ENCODE measurements around the gene IL6. TPM values are rescaled to one million over a fixed set of nuclear protein-coding genes. Genes with fewer than 3 reads are reported as not detected.

The IL6 gene
- total RNA-seq, 1 experiment from 2014 or later: 0.52 TPM

GRCh38 chr7:22722536-22723180, 4.3 kb upstream of the IL6 start:
- H3K9me3 Mint-ChIP-seq: no peaks in the 10 kb centered on the region
- H3K36me3 Mint-ChIP-seq: no peaks in the 10 kb centered on the region
- TF ChIP-seq ZNF281 (CRISPR knock-in tag; IDR thresholded peaks at IDR 0.05) (no peak), RORB (CRISPR knock-in tag; IDR thresholded peaks at IDR 0.05) (no peak), ELF4 (CRISPR knock-in tag; IDR thresholded peaks at IDR 0.05; ENCODE audit: low read depth) (no peak), FOXK1 (CRISPR knock-in tag; IDR thresholded peaks at IDR 0.05) (no peak), SP1 (CRISPR knock-in tag; conservative IDR thresholded peaks at IDR 0.05) (no peak), ZNF396 (CRISPR knock-in tag; IDR thresholded peaks at IDR 0.05; ENCODE audit: borderline replicate concordance) (no peak), GABPB1 (CRISPR knock-in tag; IDR thresholded peaks at IDR 0.05) (no peak), FOXP1 (CRISPR knock-in tag; IDR thresholded peaks at IDR 0.05; ENCODE audit: borderline replicate concordance) (no peak), NR3C1 (CRISPR knock-in tag; conservative IDR thresholded peaks at IDR 0.05; ENCODE audit: low read depth) (no peak), ZNF416 (CRISPR knock-in tag; IDR thresholded peaks at IDR 0.05) (no peak), SMAD3 (CRISPR knock-in tag; IDR thresholded peaks at IDR 0.05; ENCODE audit: borderline replicate concordance) (no peak), KAT7 (CRISPR knock-in tag; IDR thresholded peaks at IDR 0.05; ENCODE audit: borderline replicate concordance) (no peak)
- TF ChIP-seq, protein P1, sequence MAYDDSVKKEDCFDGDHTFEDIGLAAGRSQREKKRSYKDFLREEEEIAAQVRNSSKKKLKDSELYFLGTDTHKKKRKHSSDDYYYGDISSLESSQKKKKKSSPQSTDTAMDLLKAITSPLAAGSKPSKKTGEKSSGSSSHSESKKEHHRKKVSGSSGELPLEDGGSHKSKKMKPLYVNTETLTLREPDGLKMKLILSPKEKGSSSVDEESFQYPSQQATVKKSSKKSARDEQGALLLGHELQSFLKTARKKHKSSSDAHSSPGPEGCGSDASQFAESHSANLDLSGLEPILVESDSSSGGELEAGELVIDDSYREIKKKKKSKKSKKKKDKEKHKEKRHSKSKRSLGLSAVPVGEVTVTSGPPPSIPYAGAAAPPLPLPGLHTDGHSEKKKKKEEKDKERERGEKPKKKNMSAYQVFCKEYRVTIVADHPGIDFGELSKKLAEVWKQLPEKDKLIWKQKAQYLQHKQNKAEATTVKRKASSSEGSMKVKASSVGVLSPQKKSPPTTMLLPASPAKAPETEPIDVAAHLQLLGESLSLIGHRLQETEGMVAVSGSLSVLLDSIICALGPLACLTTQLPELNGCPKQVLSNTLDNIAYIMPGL (CRISPR knock-in tag; IDR thresholded peaks at IDR 0.05): no peak
- TF ChIP-seq, protein P2, sequence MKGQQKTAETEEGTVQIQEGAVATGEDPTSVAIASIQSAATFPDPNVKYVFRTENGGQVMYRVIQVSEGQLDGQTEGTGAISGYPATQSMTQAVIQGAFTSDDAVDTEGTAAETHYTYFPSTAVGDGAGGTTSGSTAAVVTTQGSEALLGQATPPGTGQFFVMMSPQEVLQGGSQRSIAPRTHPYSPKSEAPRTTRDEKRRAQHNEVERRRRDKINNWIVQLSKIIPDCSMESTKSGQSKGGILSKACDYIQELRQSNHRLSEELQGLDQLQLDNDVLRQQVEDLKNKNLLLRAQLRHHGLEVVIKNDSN (CRISPR knock-in tag; IDR thresholded peaks at IDR 0.05): no peak
- TF ChIP-seq, protein P3, sequence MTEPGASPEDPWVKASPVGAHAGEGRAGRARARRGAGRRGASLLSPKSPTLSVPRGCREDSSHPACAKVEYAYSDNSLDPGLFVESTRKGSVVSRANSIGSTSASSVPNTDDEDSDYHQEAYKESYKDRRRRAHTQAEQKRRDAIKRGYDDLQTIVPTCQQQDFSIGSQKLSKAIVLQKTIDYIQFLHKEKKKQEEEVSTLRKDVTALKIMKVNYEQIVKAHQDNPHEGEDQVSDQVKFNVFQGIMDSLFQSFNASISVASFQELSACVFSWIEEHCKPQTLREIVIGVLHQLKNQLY (CRISPR knock-in tag; IDR thresholded peaks at IDR 0.05): no peak
- peaks cover 55% of the 10 kb centered on the region for H3K4me1 Mint-ChIP-seq
- POLR2A ChIA-PET: no interaction called here
- DNase-seq (ENCODE audit: low spot score): no peak
- no peak overlapping the region for H3K4me3 Mint-ChIP-seq
- H3K27me3 Mint-ChIP-seq (ENCODE audit: low read depth): peaks cover 4% of the 10 kb centered on the region
- no peak for ATAC-seq
- H3K27ac Mint-ChIP-seq: no peak overlapping the region
- CTCF ChIA-PET: interaction anchor here (1.1 to 6.7 kb wide), 4 partner anchors 54 to 161 kb away, joined by 3 to 197 read pairs (median 17); no protein-coding TSS in a partner anchor

DNA sequence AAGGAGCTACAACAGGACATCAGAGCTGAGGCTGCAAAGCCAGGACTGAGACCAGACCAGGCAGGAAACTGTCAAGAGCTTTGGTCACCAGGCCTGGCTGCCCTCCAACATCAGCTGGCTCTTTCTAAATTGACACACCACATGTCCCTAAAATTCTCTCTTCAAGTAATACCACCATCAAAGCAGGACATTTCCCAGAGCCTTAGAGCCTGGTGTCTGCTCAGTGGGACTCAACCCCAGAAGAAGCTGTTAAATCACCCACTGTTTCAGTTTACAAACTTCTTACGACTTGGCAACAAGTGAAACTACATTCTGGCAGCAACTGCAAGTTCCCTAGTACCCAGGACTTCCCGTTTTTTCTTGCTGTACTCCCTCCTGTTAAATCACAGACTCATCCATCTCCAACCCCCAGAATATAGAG, 3.8 kb upstream of the IL6 start:
- POLR2A ChIA-PET: no interaction called here
- Mint-ChIP-seq H3K27ac (no peak overlapping the region), H3K36me3 (no peaks in the 10 kb centered on the region), H3K9me3 (no peaks in the 10 kb centered on the region), H3K27me3 (ENCODE audit: low read depth) (peaks cover 4% of the 10 kb centered on the region), H3K4me3 (no peak overlapping the region), H3K4me1 (peaks cover 55% of the 10 kb centered on the region)
- TF ChIP-seq CREM (CRISPR knock-in tag; IDR thresholded peaks at IDR 0.05): no peak
- no peak for TF ChIP-seq EMX1 (CRISPR knock-in tag; IDR thresholded peaks at IDR 0.05)
- TF ChIP-seq MXD4 (CRISPR knock-in tag; IDR thresholded peaks at IDR 0.05; ENCODE audit: borderline replicate concordance): no peak
- TF ChIP-seq FOXP1 (CRISPR knock-in tag; IDR thresholded peaks at IDR 0.05; ENCODE audit: borderline replicate concordance): no peak
- TF ChIP-seq, protein P4, sequence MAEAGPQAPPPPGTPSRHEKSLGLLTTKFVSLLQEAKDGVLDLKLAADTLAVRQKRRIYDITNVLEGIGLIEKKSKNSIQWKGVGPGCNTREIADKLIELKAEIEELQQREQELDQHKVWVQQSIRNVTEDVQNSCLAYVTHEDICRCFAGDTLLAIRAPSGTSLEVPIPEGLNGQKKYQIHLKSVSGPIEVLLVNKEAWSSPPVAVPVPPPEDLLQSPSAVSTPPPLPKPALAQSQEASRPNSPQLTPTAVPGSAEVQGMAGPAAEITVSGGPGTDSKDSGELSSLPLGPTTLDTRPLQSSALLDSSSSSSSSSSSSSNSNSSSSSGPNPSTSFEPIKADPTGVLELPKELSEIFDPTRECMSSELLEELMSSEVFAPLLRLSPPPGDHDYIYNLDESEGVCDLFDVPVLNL (CRISPR knock-in tag; IDR thresholded peaks at IDR 0.05; ENCODE audit: borderline replicate concordance, low read depth): no peak
- TF ChIP-seq MYBL2 (CRISPR knock-in tag; IDR thresholded peaks at IDR 0.05): no peak
- TF ChIP-seq ZNF423 (CRISPR knock-in tag; IDR thresholded peaks at IDR 0.05): no peak
- TF ChIP-seq TCF7 (CRISPR knock-in tag; IDR thresholded peaks at IDR 0.05; ENCODE audit: low read depth): no peak
- no peak for TF ChIP-seq ZNF138 (CRISPR knock-in tag; conservative IDR thresholded peaks at IDR 0.05)
- TF ChIP-seq CREB1 (CRISPR knock-in tag; IDR thresholded peaks at IDR 0.05): no peak
- no peak for TF ChIP-seq RORB (CRISPR knock-in tag; IDR thresholded peaks at IDR 0.05)
- DNase-seq (ENCODE audit: low spot score): no peak
- no peak for ATAC-seq
- CTCF ChIA-PET: interaction anchor here (1.1 to 6.7 kb wide), 4 partner anchors 54 to 162 kb away, joined by 3 to 197 read pairs (median 17); no protein-coding TSS in a partner anchor

Measured in WTC11 (cell line).